ENCODE measurements around the gene SLIT3.

SLIT3 gene

GRCh38 chr5:169174923-169175322, 126.0 kb downstream of the SLIT3 start:
- DNase-seq (ENCODE audit: low read depth in 2 of 2) = no peak

GRCh38 chr5:169173372-169173771, 127.6 kb downstream of the SLIT3 start:
- DNase-seq (ENCODE audit: low read depth in 2 of 2) = no peak

- no peak for DNase-seq (ENCODE audit: low read depth in 2 of 2)
Measured at GRCh38 chr5:169171515-169171914, 129.4 kb downstream of the SLIT3 start.

- DNase-seq (ENCODE audit: low read depth in 2 of 2) = no peak
Measured at GRCh38 chr5:169169783-169170182, 131.2 kb downstream of the SLIT3 start.

GRCh38 chr5:169168280-169168679, 132.7 kb downstream of the SLIT3 start:
- DNase-seq (ENCODE audit: low read depth in 2 of 2) = no peak

- no peak for DNase-seq (ENCODE audit: low read depth in 2 of 2)
Measured at GRCh38 chr5:169166078-169166477, 134.9 kb downstream of the SLIT3 start.

- no peak for DNase-seq (ENCODE audit: low read depth in 2 of 2)
Measured at GRCh38 chr5:169165052-169165451, 135.9 kb downstream of the SLIT3 start.

- no peak for DNase-seq (ENCODE audit: low read depth in 2 of 2)
Measured at GRCh38 chr5:169164481-169164925, 136.4 kb downstream of the SLIT3 start.

GRCh38 chr5:169162407-169162806, 138.5 kb downstream of the SLIT3 start:
- no peak for DNase-seq (ENCODE audit: low read depth in 2 of 2)

- no peak for DNase-seq (ENCODE audit: low read depth in 2 of 2)
Measured at GRCh38 chr5:169161022-169161680, 139.8 kb downstream of the SLIT3 start.

GRCh38 chr5:169160405-169160901, 140.5 kb downstream of the SLIT3 start:
- no peak for DNase-seq (ENCODE audit: low read depth in 2 of 2)

GRCh38 chr5:169158764-169159163, 142.2 kb downstream of the SLIT3 start:
- no peak for DNase-seq (ENCODE audit: low read depth in 2 of 2)

- no peak for DNase-seq (ENCODE audit: low read depth in 2 of 2)
Measured at GRCh38 chr5:169157064-169157463, 143.9 kb downstream of the SLIT3 start.

- no peak for DNase-seq (ENCODE audit: low read depth in 2 of 2)
Measured at GRCh38 chr5:169154679-169155078, 146.3 kb downstream of the SLIT3 start.

GRCh38 chr5:169153405-169153804, 147.5 kb downstream of the SLIT3 start:
- no peak for DNase-seq (ENCODE audit: low read depth in 2 of 2)

- DNase-seq (ENCODE audit: low read depth in 2 of 2) = no peak
Measured at GRCh38 chr5:169152946-169153345, 148.0 kb downstream of the SLIT3 start.

- no peak for DNase-seq (ENCODE audit: low read depth in 2 of 2)
Measured at GRCh38 chr5:169152453-169152852, 148.5 kb downstream of the SLIT3 start.

GRCh38 chr5:169151051-169151805, 149.7 kb downstream of the SLIT3 start:
- DNase-seq (ENCODE audit: low read depth in 2 of 2) = no peak

- DNase-seq (ENCODE audit: low read depth in 2 of 2) = no peak
Measured at GRCh38 chr5:169150108-169150507, 150.8 kb downstream of the SLIT3 start.

GRCh38 chr5:169149317-169149716, 151.6 kb downstream of the SLIT3 start:
- DNase-seq (ENCODE audit: low read depth in 2 of 2) = no peak

GRCh38 chr5:169148138-169148740, 152.7 kb downstream of the SLIT3 start:
- DNase-seq (ENCODE audit: low read depth in 2 of 2) = no peak

- no peak for DNase-seq (ENCODE audit: low read depth in 2 of 2)
Measured at GRCh38 chr5:169147534-169147933, 153.4 kb downstream of the SLIT3 start.

- DNase-seq (ENCODE audit: low read depth in 2 of 2) = no peak
Measured at GRCh38 chr5:169146158-169146557, 154.8 kb downstream of the SLIT3 start.

Measured in stimulated activated CD4-positive, alpha-beta T cell treated with anti-CD3 and anti-CD28 coated beads, Interleukin-12 subunit alpha, Interleukin-12 subunit beta, amount 100 ng/mL, for 24 hours (primary cell).